ENCODE measurements around the gene AP1S2.

- TF ChIP-seq CTCF (IDR thresholded peaks at IDR 0.05) (no peak), POLR2A (IDR thresholded peaks at IDR 0.05) (no peak)
These were observed 19.0 kb upstream of the AP1S2 start for GRCh38 chrX:15873566-15873965.
